ENCODE results near the gene TMEM33.
A peak's percentile ranks its signal among the peaks of the same experiment; 100 is the strongest.
"Not testable (repeated sequence)": the region's sequence is repeated elsewhere in the genome, so short reads cannot be mapped to it uniquely, and the experiment has no call there.

TMEM33 gene

GRCh38 chr4:41934901-41935651 is at the start of gene TMEM33:
Gene TMEM33 (plus strand): TSS chr4:41935429. CDS start chr4:41935485, 56 bp downstream.
- peak; percentile 95 for FAIRE-seq

GRCh38 chr4:41885456-41885855 is 49.8 kb upstream of the TMEM33 start:
- no peak for FAIRE-seq

GRCh38 chr4:41887277-41887676 is 48.0 kb upstream of the TMEM33 start:
- no peak for FAIRE-seq

GRCh38 chr4:41887821-41888686 is 47.2 kb upstream of the TMEM33 start:
- peak; percentile 95 for FAIRE-seq

GRCh38 chr4:41888687-41889074 is 46.5 kb upstream of the TMEM33 start:
- no peak for FAIRE-seq

- FAIRE-seq, result no peak
These were observed 45.9 kb upstream of the TMEM33 start for GRCh38 chr4:41889317-41889716.

- no peak for FAIRE-seq
These were observed 45.1 kb upstream of the TMEM33 start for GRCh38 chr4:41890085-41890484.

- no peak for FAIRE-seq
These were observed 38.6 kb upstream of the TMEM33 start for GRCh38 chr4:41896648-41897047.

- FAIRE-seq, result no peak
These were observed 37.5 kb upstream of the TMEM33 start for GRCh38 chr4:41897698-41898097.

GRCh38 chr4:41909136-41909535 is 26.1 kb upstream of the TMEM33 start:
- not testable (repeated sequence) for FAIRE-seq

- FAIRE-seq, result no peak
These were observed 22.7 kb upstream of the TMEM33 start for GRCh38 chr4:41912546-41912945.

- no peak for FAIRE-seq
These were observed 21.7 kb upstream of the TMEM33 start for GRCh38 chr4:41913509-41913908.

GRCh38 chr4:41918278-41918677 is 17.0 kb upstream of the TMEM33 start:
- FAIRE-seq, result no peak

GRCh38 chr4:41920416-41920815 is 14.8 kb upstream of the TMEM33 start:
- FAIRE-seq, result not testable (repeated sequence)

- no peak for FAIRE-seq
These were observed 13.8 kb upstream of the TMEM33 start for GRCh38 chr4:41921476-41921875.

- no peak for FAIRE-seq
These were observed 7.3 kb upstream of the TMEM33 start for GRCh38 chr4:41927796-41928499.

- FAIRE-seq, result no peak
These were observed 4.9 kb upstream of the TMEM33 start for GRCh38 chr4:41930139-41930831.

- FAIRE-seq, result no peak
These were observed 2.2 kb upstream of the TMEM33 start for GRCh38 chr4:41932988-41933387.

- FAIRE-seq, result no peak
These were observed 1.2 kb upstream of the TMEM33 start for GRCh38 chr4:41933997-41934503.

GRCh38 chr4:41934514-41934900 is 722 bp upstream of the TMEM33 start:
- FAIRE-seq, result no peak

GRCh38 chr4:41935652-41936021 is 408 bp downstream of the TMEM33 start:
- no peak for FAIRE-seq

GRCh38 chr4:41939016-41939626 is 3.9 kb downstream of the TMEM33 start:
- no peak for FAIRE-seq

All from G401.6 (cell line).